T-helper 2 cell treated with Interferon-gamma antibody and Interleukin-4, amounts not matched to agents 5 μg/mL and 100 μg/mL, for 36 hours (primary cell): Measurements from ENCODE around the gene SS18L1.

ENCODE experiments used
- DNase-seq: peaks from one replicate; pipeline ENCODE4 v3.0.0; 2021; ENCODE audit warnings: low spot score
- H3K27ac Mint-ChIP-seq: one replicate; pipeline ENCODE4 v1.8.0; 2021; ENCODE audit warnings: mild to moderate bottlenecking, mixed read lengths
- H3K27me3 Mint-ChIP-seq: one replicate; pipeline ENCODE4 v1.8.0; 2021; ENCODE audit warnings: low read depth, mixed read lengths
- H3K36me3 Mint-ChIP-seq: one replicate; pipeline ENCODE4 v1.8.0; 2021; ENCODE audit warnings: low read depth, mixed read lengths
- H3K4me1 Mint-ChIP-seq: one replicate; pipeline ENCODE4 v1.8.0; 2021; ENCODE audit warnings: low read depth, mixed read lengths
- H3K4me3 Mint-ChIP-seq: one replicate; pipeline ENCODE4 v1.8.0; 2022; ENCODE audit warnings: mild to moderate bottlenecking, moderate library complexity, mixed read lengths
- H3K9me3 Mint-ChIP-seq: one replicate; pipeline ENCODE4 v1.8.0; 2021; ENCODE audit warnings: mixed read lengths

Gene SS18L1

DNA sequence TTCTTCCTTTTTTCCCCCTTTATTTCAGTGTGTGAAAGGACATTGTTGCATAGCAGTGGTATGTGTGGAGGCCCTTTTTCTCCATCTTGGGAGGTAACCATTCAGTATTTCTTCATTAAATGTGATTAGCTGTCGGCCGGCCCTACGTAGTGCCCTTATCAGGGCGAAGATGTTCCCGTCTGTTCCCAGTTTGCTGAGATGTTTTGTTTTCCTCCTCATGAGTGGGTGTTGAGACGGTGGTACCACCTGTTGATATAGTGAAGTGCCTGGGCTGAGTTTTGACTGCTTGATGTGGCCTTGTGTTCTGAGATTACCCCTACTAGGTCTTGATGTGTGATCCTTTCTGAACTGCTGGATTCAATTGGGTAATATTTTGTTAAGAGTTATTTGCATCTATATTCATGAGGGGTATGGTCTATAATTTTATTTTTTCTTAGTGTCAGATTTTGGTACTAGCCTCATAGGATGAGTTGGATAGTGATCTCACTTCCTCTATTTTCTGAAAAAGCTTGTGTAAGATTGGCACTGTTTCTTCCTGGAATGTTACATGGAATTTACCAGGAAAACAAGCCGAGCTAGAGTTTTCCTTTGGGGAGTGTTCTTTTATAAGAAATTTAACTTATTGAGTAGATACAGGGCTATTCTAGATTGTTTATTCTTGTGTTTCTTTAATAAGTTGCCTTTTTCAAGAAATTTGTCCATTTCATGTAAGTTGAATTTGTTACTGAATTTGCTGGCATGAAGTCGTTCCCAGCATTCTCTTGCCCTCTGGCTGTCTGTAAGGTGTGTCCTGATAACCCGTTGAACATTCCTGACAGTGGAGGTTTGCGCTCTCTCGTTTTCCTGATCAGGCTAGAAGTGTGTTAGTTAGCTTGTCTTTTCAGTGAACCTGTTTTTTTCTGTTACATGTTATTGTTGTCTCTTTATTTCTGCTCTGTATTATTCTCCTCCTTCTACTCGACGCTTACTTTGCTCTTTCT lies 43.6 kb downstream of the SS18L1 start:
- no peak overlapping the region for H3K4me3 Mint-ChIP-seq
- H3K36me3 Mint-ChIP-seq, result peaks cover 1% of the 10 kb centered on the region
- H3K4me1 Mint-ChIP-seq, result peaks cover 20% of the 10 kb centered on the region
- peak overlapping the region; percentile 35 for H3K27ac Mint-ChIP-seq
- no peaks in the 10 kb centered on the region for H3K27me3 Mint-ChIP-seq
- DNase-seq, result no peak
- no peaks in the 10 kb centered on the region for H3K9me3 Mint-ChIP-seq

GRCh38 chr20:62190639-62191411 lies 47.3 kb downstream of the SS18L1 start:
- H3K4me3 Mint-ChIP-seq, result no peak overlapping the region
- no peaks in the 10 kb centered on the region for H3K27me3 Mint-ChIP-seq
- peaks cover 6% of the 10 kb centered on the region for H3K36me3 Mint-ChIP-seq
- DNase-seq, result no peak
- H3K4me1 Mint-ChIP-seq, result peaks cover 10% of the 10 kb centered on the region
- no peaks in the 10 kb centered on the region for H3K9me3 Mint-ChIP-seq
- no peak overlapping the region for H3K27ac Mint-ChIP-seq

GRCh38 chr20:62191781-62192559 lies 48.4 kb downstream of the SS18L1 start:
- H3K36me3 Mint-ChIP-seq, result peaks cover 6% of the 10 kb centered on the region
- H3K27ac Mint-ChIP-seq, result no peak overlapping the region
- no peaks in the 10 kb centered on the region for H3K9me3 Mint-ChIP-seq
- H3K4me3 Mint-ChIP-seq, result no peak overlapping the region
- H3K27me3 Mint-ChIP-seq, result no peaks in the 10 kb centered on the region
- DNase-seq, result no peak
- peaks cover 7% of the 10 kb centered on the region for H3K4me1 Mint-ChIP-seq

DNA sequence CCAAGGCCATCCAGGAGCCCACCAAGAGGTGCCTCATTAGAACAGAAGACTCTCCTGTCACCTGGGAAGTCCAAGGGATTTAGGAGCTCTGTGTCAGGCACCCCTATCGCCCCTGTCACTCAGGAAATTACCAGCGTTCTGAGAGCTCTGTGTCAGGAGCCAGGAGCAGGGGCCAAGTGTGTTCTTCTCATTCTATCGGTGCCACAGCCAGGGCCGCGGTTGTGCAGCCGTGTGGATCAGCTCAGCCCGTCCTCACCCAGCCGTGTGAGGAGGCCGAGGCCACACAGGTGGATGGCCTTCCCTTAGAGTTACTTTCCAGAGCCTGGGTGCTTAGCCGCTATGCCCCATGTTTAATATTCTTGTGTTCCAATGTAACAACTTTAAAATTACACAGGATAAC lies 49.1 kb downstream of the SS18L1 start:
- peaks cover 2% of the 10 kb centered on the region for H3K4me1 Mint-ChIP-seq

GRCh38 chr20:62193079-62194025 lies 49.8 kb downstream of the SS18L1 start:
- DNase-seq, result no peak
- H3K36me3 Mint-ChIP-seq, result peaks cover 6% of the 10 kb centered on the region
- H3K27me3 Mint-ChIP-seq, result no peaks in the 10 kb centered on the region
- no peaks in the 10 kb centered on the region for H3K9me3 Mint-ChIP-seq
- no peaks in the 10 kb centered on the region for H3K4me1 Mint-ChIP-seq
- H3K27ac Mint-ChIP-seq, result no peak overlapping the region
- no peak overlapping the region for H3K4me3 Mint-ChIP-seq

More for the DNA sequence above, 49.1 kb downstream of the SS18L1 start:
- H3K9me3 Mint-ChIP-seq, result no peaks in the 10 kb centered on the region
- no peak for DNase-seq
- no peak overlapping the region for H3K27ac Mint-ChIP-seq
- H3K27me3 Mint-ChIP-seq, result no peaks in the 10 kb centered on the region
- H3K4me3 Mint-ChIP-seq, result no peak overlapping the region
- H3K36me3 Mint-ChIP-seq, result peaks cover 6% of the 10 kb centered on the region

- H3K4me3 Mint-ChIP-seq, result no peak overlapping the region
- H3K27ac Mint-ChIP-seq, result no peak overlapping the region
- no peaks in the 10 kb centered on the region for H3K9me3 Mint-ChIP-seq
- peaks cover 16% of the 10 kb centered on the region for H3K36me3 Mint-ChIP-seq
- DNase-seq, result no peak
- no peaks in the 10 kb centered on the region for H3K27me3 Mint-ChIP-seq
- H3K4me1 Mint-ChIP-seq, result no peaks in the 10 kb centered on the region
Observed at GRCh38 chr20:62195075-62195405, 51.5 kb downstream of the SS18L1 start.

DNA sequence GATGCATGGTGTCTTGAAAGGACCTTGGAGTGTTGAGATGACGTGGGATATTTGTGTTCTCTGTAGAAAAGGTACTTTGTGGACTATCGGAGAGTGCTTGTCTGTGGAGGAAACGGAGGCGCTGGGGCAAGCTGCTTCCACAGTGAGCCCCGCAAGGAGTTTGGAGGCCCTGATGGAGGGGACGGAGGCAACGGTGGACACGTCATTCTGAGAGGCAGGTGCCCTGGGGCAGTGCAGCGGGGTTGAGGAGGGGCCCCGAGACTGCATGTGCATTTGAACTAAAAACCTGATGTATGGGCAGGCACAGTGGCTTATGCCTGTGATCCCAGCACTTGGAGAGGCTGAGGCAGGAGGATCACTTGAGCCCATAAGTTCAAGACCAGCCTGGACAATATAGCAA lies 52.2 kb downstream of the SS18L1 start:
- no peak for DNase-seq
- H3K9me3 Mint-ChIP-seq, result no peaks in the 10 kb centered on the region
- H3K27ac Mint-ChIP-seq, result no peak overlapping the region
- no peaks in the 10 kb centered on the region for H3K4me1 Mint-ChIP-seq
- no peaks in the 10 kb centered on the region for H3K27me3 Mint-ChIP-seq
- H3K36me3 Mint-ChIP-seq, result peaks cover 23% of the 10 kb centered on the region
- H3K4me3 Mint-ChIP-seq, result no peak overlapping the region

DNA sequence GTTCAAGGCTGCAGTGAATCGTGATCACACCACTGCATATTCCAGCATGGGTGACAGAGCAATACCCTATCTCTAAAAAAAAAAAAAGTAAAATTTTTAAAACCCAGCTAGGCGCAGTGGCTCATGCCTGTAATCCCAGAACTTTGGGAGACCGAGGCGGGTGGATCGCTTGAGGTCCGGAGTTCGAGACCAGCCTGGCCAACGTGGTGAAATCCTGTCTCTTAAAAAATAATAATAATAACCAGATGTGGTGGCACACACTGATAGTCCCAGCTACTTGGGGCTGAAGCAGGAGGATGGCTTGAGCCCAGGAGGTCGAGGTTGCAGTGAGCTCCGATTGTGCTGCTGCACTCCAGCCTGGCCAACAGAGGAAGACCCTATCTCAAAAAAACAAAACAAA lies 52.7 kb downstream of the SS18L1 start:
- Mint-ChIP-seq H3K9me3 (no peaks in the 10 kb centered on the region), H3K36me3 (peaks cover 23% of the 10 kb centered on the region), H3K4me1 (no peaks in the 10 kb centered on the region), H3K27ac (no peak overlapping the region), H3K27me3 (no peaks in the 10 kb centered on the region), H3K4me3 (no peak overlapping the region)
- no peak for DNase-seq

- DNase-seq, result no peak
- Mint-ChIP-seq H3K27ac (no peak overlapping the region), H3K9me3 (no peaks in the 10 kb centered on the region), H3K36me3 (peaks cover 29% of the 10 kb centered on the region), H3K4me1 (no peaks in the 10 kb centered on the region), H3K27me3 (no peaks in the 10 kb centered on the region), H3K4me3 (no peak overlapping the region)
Observed at GRCh38 chr20:62197311-62197710, 53.7 kb downstream of the SS18L1 start.

GRCh38 chr20:62197801-62198200 lies 54.2 kb downstream of the SS18L1 start:
- DNase-seq, result no peak
- Mint-ChIP-seq H3K9me3 (no peaks in the 10 kb centered on the region), H3K4me3 (no peak overlapping the region), H3K36me3 (peaks cover 31% of the 10 kb centered on the region), H3K4me1 (no peaks in the 10 kb centered on the region), H3K27ac (no peak overlapping the region), H3K27me3 (no peaks in the 10 kb centered on the region)

DNA sequence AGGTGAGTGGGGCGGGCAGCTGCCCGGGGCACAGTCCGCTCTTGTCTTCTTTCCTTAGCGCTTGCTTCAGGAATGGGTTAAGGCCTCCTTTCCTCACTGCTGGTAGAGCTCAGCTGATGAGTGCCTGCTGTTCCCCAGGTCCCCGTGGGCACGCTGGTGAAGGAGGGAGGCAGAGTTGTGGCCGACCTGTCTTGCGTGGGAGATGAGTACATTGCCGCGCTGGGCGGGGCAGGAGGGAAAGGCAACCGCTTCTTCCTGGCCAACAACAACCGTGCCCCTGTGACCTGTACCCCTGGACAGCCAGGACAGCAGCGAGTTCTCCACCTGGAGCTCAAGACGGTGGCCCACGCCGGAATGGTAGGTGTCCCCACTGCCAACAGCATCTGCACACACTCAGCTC lies 54.9 kb downstream of the SS18L1 start:
- no peaks in the 10 kb centered on the region for H3K9me3 Mint-ChIP-seq
- H3K27ac Mint-ChIP-seq, result no peak overlapping the region
- no peak for DNase-seq
- H3K4me1 Mint-ChIP-seq, result no peaks in the 10 kb centered on the region
- H3K27me3 Mint-ChIP-seq, result no peaks in the 10 kb centered on the region
- peaks cover 33% of the 10 kb centered on the region for H3K36me3 Mint-ChIP-seq
- no peak overlapping the region for H3K4me3 Mint-ChIP-seq

- Mint-ChIP-seq H3K9me3 (no peaks in the 10 kb centered on the region), H3K36me3 (peaks cover 34% of the 10 kb centered on the region), H3K4me1 (no peaks in the 10 kb centered on the region), H3K27ac (no peak overlapping the region), H3K27me3 (no peaks in the 10 kb centered on the region), H3K4me3 (no peak overlapping the region)
- no peak for DNase-seq
Observed at GRCh38 chr20:62198931-62199330, 55.4 kb downstream of the SS18L1 start.
